Kidney (tissue), 14 donors: ENCODE data around the gene CABCOCO1. TPM values are rescaled to one million over a fixed set of nuclear protein-coding genes. Genes with fewer than 3 reads are reported as not detected.

Experiments
- DNase-seq, 5 donors: peaks; one replicate each; pipeline ENCODE4 v3.0.0-alpha.2; 2013 to 2020
- FAIRE-seq: peaks from 2 replicates; lab custom pipeline; 2012; peaks lifted over from hg19 to GRCh38; lab: Jason Lieb, UNC
- H3K27ac ChIP-seq, 2 donors: one replicate each; pipeline ENCODE4 v1.7.0; 2013; ENCODE audit warnings: low read depth in 2 of 2, low read length in 2 of 2, inconsistent platforms in 1 of 2
- H3K27me3 ChIP-seq: one replicate; pipeline ENCODE4 v1.7.1; 2013; ENCODE audit warnings: low read length, inconsistent platforms; ENCODE audit not compliant: control insufficient read depth, insufficient read depth
- H3K36me3 ChIP-seq, 3 donors: one replicate each; pipeline versions ENCODE4 v1.7.0 to v1.7.1; 2013; ENCODE audit warnings: low read length in 3 of 3, control low read depth in 1 of 3, inconsistent platforms in 1 of 3; ENCODE audit not compliant: insufficient read depth in 3 of 3, control insufficient read depth in 2 of 3
- H3K4me1 ChIP-seq, 3 donors: one replicate each; pipeline versions ENCODE4 v1.7.0 to v1.7.1; 2013; ENCODE audit warnings: low read length in 3 of 3, inconsistent platforms in 1 of 3, low read depth in 1 of 3; ENCODE audit not compliant: control insufficient read depth in 2 of 3, insufficient read depth in 2 of 3
- H3K4me3 ChIP-seq, 3 donors: one replicate each; pipeline versions ENCODE4 v1.7.0 to v1.8.1; 2013; ENCODE audit warnings: low read length in 3 of 3, control low read depth in 1 of 3, inconsistent platforms in 1 of 3
- H3K9ac ChIP-seq, 3 donors: one replicate each; pipeline versions ENCODE4 v1.7.0 to v1.7.1; 2013; ENCODE audit warnings: low read length in 3 of 3, control low read depth in 1 of 3, inconsistent platforms in 1 of 3
- H3K9me3 ChIP-seq, 3 donors: one replicate each; pipeline versions ENCODE4 v1.7.0 to v1.7.1; 2013; ENCODE audit warnings: low read length in 3 of 3, control low read depth in 1 of 3, inconsistent platforms in 1 of 3; ENCODE audit not compliant: control insufficient read depth in 2 of 3, insufficient read depth in 1 of 3
- CTCF ChIP-seq: IDR thresholded peaks from 3 replicates; pipeline ENCODE4 v1.5.1; 2012; ENCODE audit warnings: mild to moderate bottlenecking, moderate library complexity, borderline replicate concordance; ENCODE audit not compliant: insufficient read depth; ENCODE audit errors: extremely low read depth
- intact Hi-C: fragments of 100-400 bp; cut with DNase I; formaldehyde crosslinking; loops from one replicate; pipeline ENCODE4 v1.11.1; 2022
- polyA plus RNA-seq: library from polyadenylated mRNA; stranded (reverse); fragments of 350-450 nt; fragmentation: Illumina TruSeq; extraction: RNeasy Lipid Tissue Mini Kit (QIAGEN cat#74804); gene quantifications from one replicate; pipeline ENCODE4 v1.2.3, GENCODE V29; 2014; ENCODE audit warnings: low read depth, low replicate concordance; ENCODE audit not compliant: insufficient read depth
- total RNA-seq: library from RNA; stranded (reverse); fragmentation: NEBNext Ultra II Directional; extraction: Animal tissue kit (Norgen Biotek cat#: 25700); gene quantifications from one replicate; pipeline ENCODE4 v1.2.1, GENCODE V29; 2021
- donor health status: control.
- donor health status: control.
- donor health status: control.
- donor health status: control.
- donor health status: control.
- donor health status: DM: yes; HTN: yes; CAD: no.
- donor health status: Normal renal cell carcinoma (clear cell type).

CABCOCO1 gene
- total and polyA plus RNA-seq, 2 donors from 2014 or later, result 1.5 to 2.3 TPM

GRCh38 chr10:61632057-61632670, 30.6 kb upstream of the CABCOCO1 start:
- H3K9ac ChIP-seq, result no peak overlapping the region
- H3K27me3 ChIP-seq, result no peaks in the 10 kb centered on the region
- H3K36me3 ChIP-seq, result no peaks in the 10 kb centered on the region
- TF ChIP-seq CTCF, result no peak
- H3K27ac ChIP-seq, result no peak overlapping the region
- H3K4me1 ChIP-seq, result peaks cover 0 to 6% (median 6%) of the 10 kb centered on the region in 3 donors
- FAIRE-seq, result no peak
- no peaks in the 10 kb centered on the region for H3K9me3 ChIP-seq
- intact Hi-C loops, result no loop called here
- H3K4me3 ChIP-seq, result no peak overlapping the region
- DNase-seq, result no peak

- no peaks in the 10 kb centered on the region for H3K27me3 ChIP-seq
- DNase-seq, result no peak
- peaks cover 0 to 6% (median 0%) of the 10 kb centered on the region in 3 donors for H3K4me1 ChIP-seq
- intact Hi-C loops, result no loop called here
- peak; percentile 39 for FAIRE-seq
- TF ChIP-seq CTCF, result no peak
- H3K4me3 ChIP-seq, result no peak overlapping the region
- H3K9me3 ChIP-seq, result no peaks in the 10 kb centered on the region
- no peak overlapping the region for H3K27ac ChIP-seq
- no peaks in the 10 kb centered on the region for H3K36me3 ChIP-seq
- H3K9ac ChIP-seq, result no peak overlapping the region
Measured at GRCh38 chr10:61633665-61634064, 29.1 kb upstream of the CABCOCO1 start.

- FAIRE-seq (no peak), DNase-seq (no peak)
- H3K4me1 ChIP-seq, result no peaks in the 10 kb centered on the region
- no peaks in the 10 kb centered on the region for H3K27me3 ChIP-seq
- no peaks in the 10 kb centered on the region for H3K36me3 ChIP-seq
- H3K27ac ChIP-seq, result no peak overlapping the region
- H3K9me3 ChIP-seq, result no peaks in the 10 kb centered on the region
- no peak overlapping the region for H3K9ac ChIP-seq
- TF ChIP-seq CTCF, result no peak
- H3K4me3 ChIP-seq, result no peak overlapping the region
- intact Hi-C loops, result no loop called here
Measured at GRCh38 chr10:61634746-61635145, 28.0 kb upstream of the CABCOCO1 start.

- no peak overlapping the region for H3K9ac ChIP-seq
- no peaks in the 10 kb centered on the region for H3K4me1 ChIP-seq
- no peak overlapping the region for H3K4me3 ChIP-seq
- DNase-seq (no peak), FAIRE-seq (no peak)
- intact Hi-C loops, result no loop called here
- no peak for TF ChIP-seq CTCF
- H3K9me3 ChIP-seq, result no peaks in the 10 kb centered on the region
- no peaks in the 10 kb centered on the region for H3K36me3 ChIP-seq
- H3K27ac ChIP-seq, result no peak overlapping the region
- no peaks in the 10 kb centered on the region for H3K27me3 ChIP-seq
Measured at GRCh38 chr10:61635471-61635870, 27.3 kb upstream of the CABCOCO1 start.
